Activated T-cell treated with anti-CD3 and anti-CD28 coated beads for 48 hours (primary cell): ENCODE data around the gene GMCL1.
"Not testable (repeated sequence)": the region's sequence is repeated elsewhere in the genome, so short reads cannot be mapped to it uniquely, and the experiment has no call there.

Source experiments
- DNase-seq: peaks from one replicate; pipeline ENCODE4 v3.0.0-alpha.2; 2020; ENCODE audit warnings: low read depth

Gene GMCL1

GRCh38 chr2:69829256-69830044, at the start of gene GMCL1:
TSS of gene GMCL1 (plus strand) at chr2:69829660. CDS start at chr2:69829893, 233 bp downstream.
- DNase-seq: peak; percentile 99

GRCh38 chr2:69780921-69781320, 48.5 kb upstream of the GMCL1 start:
- DNase-seq: no peak

DNA sequence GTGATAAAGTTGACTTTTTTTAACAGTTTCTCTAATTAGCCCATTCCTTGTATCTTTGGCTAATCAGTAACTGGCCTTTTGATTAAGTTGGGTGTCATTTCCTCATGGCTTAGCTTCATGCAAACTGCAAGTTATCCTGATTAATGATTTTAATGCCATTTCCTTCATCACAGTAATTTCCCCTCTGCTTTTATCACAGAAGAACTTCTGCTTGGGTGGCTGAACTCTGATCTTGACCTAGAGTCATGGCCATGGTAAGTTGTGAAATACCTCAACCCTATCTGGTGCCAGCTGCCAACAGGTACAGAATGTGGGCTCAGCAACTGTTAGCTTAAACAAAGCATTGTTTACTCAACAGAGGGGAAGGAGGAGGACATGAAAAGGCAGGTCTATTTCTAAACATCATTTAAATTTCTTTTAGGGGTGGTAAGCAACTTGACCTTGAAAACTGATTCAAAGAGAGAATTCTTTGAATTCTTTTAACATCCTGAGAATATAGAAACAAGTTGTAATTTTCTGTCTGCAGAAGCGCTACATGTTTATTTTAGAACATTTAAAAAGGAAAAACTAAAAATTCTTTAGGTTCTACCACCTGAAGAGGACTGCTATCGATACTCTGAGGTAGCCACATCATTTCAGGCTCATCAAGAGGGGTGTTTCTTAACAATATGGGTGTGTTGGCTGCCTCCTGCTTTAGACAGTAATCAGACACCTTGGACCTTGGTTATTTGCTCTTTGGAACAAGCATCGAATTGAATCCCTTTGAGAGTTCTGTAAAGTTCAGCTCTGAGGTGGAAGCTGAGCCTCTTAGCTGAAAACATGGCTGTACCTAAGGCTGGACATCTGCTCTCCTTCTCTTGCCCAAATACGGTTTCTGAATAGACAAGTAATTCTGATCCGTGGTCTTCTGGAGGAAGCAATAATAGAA, 47.9 kb upstream of the GMCL1 start:
- DNase-seq: no peak

- no peak for DNase-seq
These were observed 45.2 kb upstream of the GMCL1 start for GRCh38 chr2:69784228-69784627.

- DNase-seq: no peak
These were observed 44.1 kb upstream of the GMCL1 start for GRCh38 chr2:69785358-69785757.

DNA sequence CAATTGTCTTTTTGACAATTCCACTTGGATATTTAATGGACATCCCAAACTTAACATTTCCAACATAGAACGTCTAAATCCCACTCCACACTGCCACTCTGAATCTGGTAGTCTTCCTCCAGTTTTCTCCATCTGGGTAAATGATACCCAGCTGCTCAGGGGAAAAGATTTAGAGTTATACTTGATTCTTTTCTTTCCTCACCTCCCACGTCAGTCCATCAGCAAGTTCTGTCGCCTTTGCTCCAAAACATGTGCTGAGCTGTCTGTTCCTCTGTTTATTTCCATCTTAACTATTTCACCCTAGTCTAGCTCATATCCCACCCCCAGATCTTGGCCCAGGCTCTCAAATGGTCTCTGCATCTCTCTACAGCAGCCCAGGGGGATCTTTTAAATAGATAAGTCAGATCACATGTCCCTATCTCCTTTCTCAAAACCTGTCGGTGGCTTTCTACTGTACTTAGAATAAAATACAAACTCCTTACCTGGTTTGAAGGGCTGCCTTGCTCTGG, 43.4 kb upstream of the GMCL1 start:
- no peak for DNase-seq

- no peak for DNase-seq
These were observed 40.2 kb upstream of the GMCL1 start for GRCh38 chr2:69789175-69789721.

GRCh38 chr2:69789772-69790600, 39.5 kb upstream of the GMCL1 start:
- DNase-seq: no peak

DNA sequence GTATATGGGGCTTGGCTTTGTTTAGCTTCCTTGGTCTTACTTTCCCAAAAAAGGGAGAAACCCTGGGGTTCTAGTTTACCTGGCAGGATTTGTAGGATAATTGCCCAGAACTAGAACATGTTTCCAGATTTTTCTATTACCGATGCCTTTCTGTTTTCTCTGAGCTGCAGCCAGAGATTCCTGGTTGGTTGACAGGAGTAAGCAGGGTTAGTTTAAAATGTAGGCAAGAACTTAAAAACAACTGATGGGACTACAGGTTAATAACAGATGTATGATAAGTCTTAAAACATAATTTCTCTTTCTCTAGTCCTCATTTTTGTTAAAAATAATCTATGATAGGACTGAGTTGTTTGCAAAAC, 38.9 kb upstream of the GMCL1 start:
- no peak for DNase-seq

DNA sequence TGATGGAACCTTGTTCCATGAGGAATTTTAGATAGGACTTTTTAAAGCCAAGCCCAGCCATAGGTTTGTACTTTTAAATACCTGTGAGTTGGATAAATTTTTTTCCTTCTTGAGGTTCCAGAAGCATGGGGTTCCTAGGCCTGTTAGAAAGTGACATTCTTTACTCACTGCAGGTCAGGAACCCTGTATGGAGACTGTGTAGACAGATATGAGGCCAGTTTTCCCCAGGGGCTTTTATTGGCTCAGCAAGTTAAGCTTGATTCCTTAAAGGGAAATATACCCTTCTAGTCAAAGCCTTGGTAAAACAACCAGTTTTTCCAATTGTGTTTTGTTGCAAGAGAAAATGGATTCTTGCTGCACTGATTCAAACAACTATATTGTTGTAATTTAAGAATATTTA, 38.4 kb upstream of the GMCL1 start:
- no peak for DNase-seq

GRCh38 chr2:69796174-69796573, 33.3 kb upstream of the GMCL1 start:
- no peak for DNase-seq

DNA sequence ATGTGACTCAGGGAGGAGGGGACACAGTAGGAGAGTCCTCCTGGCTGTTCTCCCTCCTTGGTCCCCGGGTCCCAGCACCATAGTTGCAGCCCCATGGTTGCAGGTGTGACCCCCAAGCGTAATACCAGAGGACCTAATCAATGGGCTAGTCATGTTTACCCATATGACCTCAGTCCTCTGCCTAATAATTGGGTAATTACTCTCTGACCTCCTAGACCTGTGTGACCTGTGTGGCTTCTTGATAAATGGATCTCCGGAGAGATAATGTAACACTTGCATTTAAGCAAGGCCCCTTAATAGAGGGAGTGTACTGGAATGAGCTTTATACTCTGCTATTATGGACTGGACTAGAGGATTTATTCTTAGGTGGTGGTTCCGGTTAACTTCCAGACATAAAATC, 32.2 kb upstream of the GMCL1 start:
- DNase-seq: no peak

GRCh38 chr2:69797836-69798289, 31.6 kb upstream of the GMCL1 start:
- no peak for DNase-seq

GRCh38 chr2:69798290-69798908, 31.1 kb upstream of the GMCL1 start:
- DNase-seq: no peak

- no peak for DNase-seq
These were observed 30.4 kb upstream of the GMCL1 start for GRCh38 chr2:69798909-69799526.

DNA sequence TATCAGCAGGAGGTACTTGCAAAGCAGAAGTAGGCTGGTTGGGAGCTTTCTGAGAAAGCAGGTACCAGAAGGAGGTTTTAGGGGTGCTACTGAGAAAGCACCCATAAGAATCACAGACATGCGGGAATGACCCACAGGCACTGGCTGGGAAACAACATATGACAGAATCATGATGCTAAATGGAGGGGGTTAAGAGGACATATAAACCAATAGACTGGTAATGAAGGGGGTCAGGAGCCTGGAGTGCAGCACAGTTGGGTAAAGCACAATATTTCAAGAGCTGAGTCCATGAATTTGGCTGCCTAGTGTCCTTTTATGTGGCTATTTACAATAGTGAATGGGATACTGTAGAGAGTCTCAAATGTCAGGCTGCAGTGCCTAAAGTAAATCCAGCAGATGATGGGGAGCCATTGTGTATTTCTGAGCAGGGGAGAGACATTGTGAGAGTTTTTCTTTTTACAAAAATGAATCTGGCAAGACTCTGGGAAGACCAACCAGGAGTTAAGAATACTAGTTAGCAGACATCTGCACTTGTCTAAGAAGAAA, 27.6 kb upstream of the GMCL1 start:
- no peak for DNase-seq

- not testable (repeated sequence) for DNase-seq
These were observed 26.6 kb upstream of the GMCL1 start for GRCh38 chr2:69802781-69803367.

DNA sequence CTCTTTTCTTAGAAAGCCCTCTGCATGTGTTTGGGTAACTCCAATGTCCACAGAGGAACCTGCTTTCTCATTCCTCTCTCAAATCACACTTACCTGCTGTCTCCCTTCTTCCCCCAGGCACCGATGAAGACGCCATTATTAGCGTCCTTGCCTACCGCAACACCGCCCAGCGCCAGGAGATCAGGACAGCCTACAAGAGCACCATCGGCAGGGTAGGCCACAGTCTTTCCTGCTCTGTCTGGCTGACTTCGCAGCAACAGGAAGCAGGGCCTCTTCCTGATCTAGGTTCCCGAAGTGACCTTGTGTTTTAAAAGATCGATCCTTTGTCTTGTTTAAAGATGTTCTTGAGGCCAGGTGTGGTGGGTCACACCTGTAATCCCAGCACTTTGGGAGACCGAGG, 25.0 kb upstream of the GMCL1 start:
- no peak for DNase-seq

- DNase-seq: no peak
These were observed 23.6 kb upstream of the GMCL1 start for GRCh38 chr2:69805887-69806286.
